ENCODE data around the gene HDGF. TPM values are rescaled to one million over a fixed set of nuclear protein-coding genes. Genes with fewer than 3 reads are reported as not detected.

Gene HDGF
- 131 TPM for total RNA-seq
- long read RNA-seq, transcript HDGF-201 (6 exons, 2,380 nt), result major isoform, 205 of 271 reads
- long read RNA-seq, partial matches to known transcripts, result 55 of 271 reads
- long read RNA-seq, other reads (novel, unspliced or antisense), result 10 of 271 reads

GRCh38 chr1:156751451-156751756 is at the start of gene HDGF:
Gene HDGF, minus strand, starts transcription at chr1:156751675. Its CDS starts 246 bp downstream, at chr1:156751429.
- intact Hi-C loops (cut with DNase I), result no loop called here
- no peak for DNase-seq (ENCODE audit: low spot score)

DNA sequence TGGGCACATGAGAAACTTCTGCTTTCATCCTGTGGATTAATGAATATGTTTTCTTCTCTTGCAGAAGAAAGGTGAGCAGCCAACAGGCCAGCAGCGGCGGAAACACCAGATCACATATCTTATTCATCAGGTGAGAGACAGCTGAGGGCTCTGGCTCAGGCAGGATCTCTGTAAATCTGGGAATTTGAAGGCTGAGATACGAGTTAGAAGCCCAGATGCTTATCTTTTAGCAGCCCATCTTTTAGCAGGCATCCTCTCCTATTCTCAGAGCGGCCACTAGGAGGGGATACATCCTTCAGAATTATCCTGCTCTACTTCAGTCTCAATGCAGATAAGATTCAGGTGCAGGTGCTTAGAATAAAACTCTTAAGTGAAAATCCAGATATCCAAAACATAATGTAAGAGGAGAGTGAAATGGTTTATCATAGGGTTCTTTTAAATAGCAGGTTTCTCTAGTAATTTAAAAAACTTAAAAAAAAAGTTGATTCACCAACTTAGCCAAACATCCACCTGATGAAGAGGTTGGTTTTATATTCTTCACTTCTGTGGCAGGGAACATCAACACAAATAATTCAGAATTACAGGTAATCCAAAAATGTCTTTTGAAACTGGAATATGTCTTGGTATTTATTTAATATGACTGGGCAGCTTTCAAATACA is 45.9 kb upstream of the HDGF start:
- no peak for DNase-seq (ENCODE audit: low spot score)
- intact Hi-C loops (cut with DNase I), result loop anchor here (2.0 to 5.0 kb wide), 2 partner anchors 90 to 129 kb away; no protein-coding TSS in a partner anchor

DNA sequence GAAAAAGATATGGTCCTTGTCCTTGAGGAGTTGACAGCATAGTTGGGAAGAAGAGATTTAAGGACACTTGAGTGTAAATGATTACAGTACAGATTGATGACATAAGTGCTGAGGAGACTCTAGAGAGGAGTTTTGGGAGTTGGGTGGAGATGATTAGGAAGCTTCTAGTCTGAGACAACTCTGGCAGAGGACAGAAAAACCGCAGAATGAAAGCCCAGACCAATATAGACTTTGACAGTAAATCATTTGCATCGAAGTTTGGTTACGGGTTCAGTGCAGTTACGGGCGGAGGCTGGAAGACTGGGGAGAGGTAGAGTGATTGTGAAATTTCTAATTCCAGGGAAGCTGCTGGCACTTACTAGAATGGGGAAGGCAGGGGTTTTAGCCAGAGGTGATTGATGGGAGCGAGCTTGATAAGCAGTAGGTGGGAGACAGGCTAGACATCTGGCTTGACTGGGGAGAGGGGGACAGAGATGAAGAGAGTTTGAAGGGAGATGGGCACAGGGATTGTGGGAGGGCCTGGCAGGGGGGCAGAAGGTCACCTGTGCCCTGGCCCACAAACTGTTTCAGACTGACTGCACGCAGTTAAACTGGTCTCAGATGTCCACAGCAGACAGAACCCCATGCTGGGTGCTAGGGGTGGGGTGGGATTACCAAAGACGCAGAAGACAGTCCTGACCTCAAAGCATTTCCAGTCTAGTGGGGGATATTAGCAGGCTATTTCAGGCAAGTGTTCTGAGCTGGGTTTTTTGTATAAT is 45.0 kb upstream of the HDGF start:
- intact Hi-C loops (cut with DNase I), result loop anchor here (2.0 to 5.0 kb wide), 2 partner anchors 91 to 130 kb away; no protein-coding TSS in a partner anchor
- no peak for DNase-seq (ENCODE audit: low spot score)

GRCh38 chr1:156795787-156796186 is 44.3 kb upstream of the HDGF start:
- DNase-seq (ENCODE audit: low spot score), result no peak
- intact Hi-C loops (cut with DNase I), result loop anchor here (2.0 to 5.0 kb wide), 2 partner anchors 92 to 131 kb away; no protein-coding TSS in a partner anchor

- no peak for DNase-seq (ENCODE audit: low spot score)
- intact Hi-C loops (cut with DNase I), result loop anchor here (5.0 kb wide), 1 partner anchor 92 kb away; no protein-coding TSS in a partner anchor
Measured at GRCh38 chr1:156795374-156795733, 43.9 kb upstream of the HDGF start.

DNA sequence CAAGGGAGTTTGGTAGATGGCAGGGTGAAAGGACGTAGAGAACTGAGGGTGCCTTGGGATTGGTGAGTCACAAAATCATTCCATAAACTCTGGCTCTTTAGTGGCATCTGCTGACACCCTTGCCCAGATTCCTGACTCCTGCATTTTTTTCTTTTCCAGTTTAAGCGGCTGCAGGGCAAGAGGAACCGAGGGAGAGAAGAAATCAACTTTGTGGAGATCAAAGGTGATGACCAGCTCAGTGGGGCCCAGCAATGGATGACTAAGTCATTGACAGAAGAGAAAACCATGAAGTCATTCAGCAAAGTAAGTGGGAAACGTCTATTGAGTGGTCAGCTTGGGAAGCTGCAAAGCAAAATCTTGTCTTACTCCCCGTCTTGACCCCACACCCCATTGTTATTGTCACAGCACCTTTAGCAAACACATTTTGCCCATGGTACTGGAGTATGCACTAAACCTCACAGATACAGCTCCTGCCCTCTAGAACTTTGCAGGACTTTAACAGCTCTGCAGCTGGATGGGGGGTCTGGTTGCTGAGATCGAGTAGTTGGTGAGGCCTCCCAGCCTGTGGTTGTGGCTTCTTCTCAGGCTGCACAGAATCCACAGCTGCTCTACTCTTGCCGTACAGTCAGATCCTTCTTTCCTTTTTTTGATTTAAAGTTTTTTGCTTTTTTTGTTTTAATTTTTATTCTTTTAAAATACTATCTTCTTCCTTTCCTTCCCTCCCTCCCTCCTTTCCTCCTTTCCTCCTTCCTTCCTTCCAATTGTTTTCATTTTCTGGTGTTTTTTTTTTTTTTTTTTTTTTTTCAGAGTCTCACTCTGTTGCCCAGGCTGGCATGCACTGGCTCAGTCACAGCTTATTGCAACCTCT is 43.3 kb upstream of the HDGF start:
- no peak for DNase-seq (ENCODE audit: low spot score)
- intact Hi-C loops (cut with DNase I), result loop anchor here (5.0 kb wide), 1 partner anchor 93 kb away; no protein-coding TSS in a partner anchor

GRCh38 chr1:156789621-156790318 is 38.3 kb upstream of the HDGF start:
- intact Hi-C loops (cut with DNase I), result no loop called here

GRCh38 chr1:156788136-156788535 is 36.7 kb upstream of the HDGF start:
- DNase-seq (ENCODE audit: low spot score), result no peak
- intact Hi-C loops (cut with DNase I), result no loop called here

More at GRCh38 chr1:156789621-156790318, 38.3 kb upstream of the HDGF start:
- DNase-seq (ENCODE audit: low spot score), result peak; percentile 35

DNA sequence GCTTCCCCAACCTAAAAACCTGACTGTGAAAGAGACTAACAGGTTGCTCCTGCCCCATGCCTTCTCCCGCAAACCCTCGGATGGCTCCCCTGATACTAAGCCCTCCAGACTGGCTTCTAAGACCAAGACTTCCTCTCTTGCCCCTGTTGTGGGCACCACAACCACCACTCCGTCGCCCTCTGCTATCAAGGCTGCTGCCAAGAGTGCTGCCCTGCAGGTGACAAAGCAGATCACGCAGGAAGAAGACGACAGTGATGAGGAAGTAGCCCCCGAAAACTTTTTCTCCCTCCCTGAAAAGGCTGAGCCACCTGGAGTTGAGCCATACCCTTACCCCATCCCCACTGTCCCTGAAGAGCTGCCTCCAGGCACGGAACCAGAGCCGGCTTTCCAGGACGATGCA is 35.2 kb upstream of the HDGF start:
- DNase-seq (ENCODE audit: low spot score), result no peak
- intact Hi-C loops (cut with DNase I), result no loop called here

- intact Hi-C loops (cut with DNase I), result no loop called here
- DNase-seq (ENCODE audit: low spot score), result no peak
Measured at GRCh38 chr1:156785458-156785857, 34.0 kb upstream of the HDGF start.

- intact Hi-C loops (cut with DNase I), result no loop called here
- no peak for DNase-seq (ENCODE audit: low spot score)
Measured at GRCh38 chr1:156781585-156782186, 30.2 kb upstream of the HDGF start.

GRCh38 chr1:156777573-156777972 is 26.1 kb upstream of the HDGF start:
- DNase-seq (ENCODE audit: low spot score), result no peak
- intact Hi-C loops (cut with DNase I), result no loop called here

DNA sequence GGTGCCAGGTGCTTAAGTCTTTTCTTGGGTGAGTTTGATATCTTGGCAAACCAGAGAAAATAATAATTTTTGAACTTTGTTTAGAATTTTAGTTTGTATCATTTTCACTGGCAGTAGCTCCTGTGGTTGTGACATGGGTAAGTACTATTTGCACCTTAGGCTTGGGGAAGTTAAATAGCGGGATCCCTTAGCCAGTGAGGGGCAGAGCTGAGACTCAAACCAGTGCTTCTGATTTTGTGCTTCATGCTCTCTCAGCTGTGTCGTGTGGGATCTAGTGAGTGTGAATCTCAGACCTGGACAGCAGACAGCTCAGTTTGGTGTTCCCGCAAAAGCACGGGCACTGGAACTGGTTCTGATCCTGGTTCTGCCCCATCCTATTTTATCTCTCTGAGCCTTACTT is 25.5 kb upstream of the HDGF start:
- intact Hi-C loops (cut with DNase I), result no loop called here

DNA sequence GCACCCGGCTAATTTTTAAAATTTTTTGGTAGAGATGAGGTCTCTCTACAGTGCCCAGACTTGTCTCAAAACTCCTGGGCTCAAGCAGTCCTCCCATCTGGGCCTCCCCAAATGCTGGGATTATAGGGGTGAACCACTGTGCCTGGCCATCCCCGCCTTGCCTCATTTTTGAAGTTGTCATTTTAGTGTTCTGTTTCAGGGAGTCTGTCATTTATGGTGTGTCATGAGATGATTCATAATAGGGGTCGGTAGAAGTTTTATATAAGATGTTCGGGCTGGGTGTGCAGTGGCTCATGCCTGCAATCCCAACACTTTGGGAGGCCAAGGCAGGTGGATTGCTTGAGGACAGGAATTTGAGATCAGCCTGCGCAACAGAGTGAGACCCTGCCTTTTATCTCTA is 24.3 kb upstream of the HDGF start:
- intact Hi-C loops (cut with DNase I), result no loop called here
- DNase-seq (ENCODE audit: low spot score), result no peak

More for the DNA sequence above, 25.5 kb upstream of the HDGF start:
- DNase-seq (ENCODE audit: low spot score), result no peak

DNA sequence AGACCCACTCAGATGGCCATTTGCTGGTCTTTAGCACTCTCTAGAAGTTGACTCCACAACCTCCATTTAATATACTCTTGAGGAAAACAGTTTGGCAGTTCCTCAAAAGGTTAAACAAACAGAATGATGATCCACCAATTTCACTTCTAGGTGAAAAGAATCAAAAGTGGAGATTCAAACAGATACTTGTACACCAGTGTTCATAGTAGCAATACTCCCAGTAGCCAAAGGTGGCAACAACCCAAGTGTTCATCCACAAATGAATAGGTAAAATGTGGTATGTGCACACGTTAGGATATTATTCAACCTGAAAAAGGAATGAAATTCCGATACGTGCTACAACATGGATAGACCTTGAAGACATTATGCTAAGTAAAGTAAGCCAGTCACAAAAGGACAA is 22.1 kb upstream of the HDGF start:
- DNase-seq (ENCODE audit: low spot score), result no peak
- intact Hi-C loops (cut with DNase I), result no loop called here

DNA sequence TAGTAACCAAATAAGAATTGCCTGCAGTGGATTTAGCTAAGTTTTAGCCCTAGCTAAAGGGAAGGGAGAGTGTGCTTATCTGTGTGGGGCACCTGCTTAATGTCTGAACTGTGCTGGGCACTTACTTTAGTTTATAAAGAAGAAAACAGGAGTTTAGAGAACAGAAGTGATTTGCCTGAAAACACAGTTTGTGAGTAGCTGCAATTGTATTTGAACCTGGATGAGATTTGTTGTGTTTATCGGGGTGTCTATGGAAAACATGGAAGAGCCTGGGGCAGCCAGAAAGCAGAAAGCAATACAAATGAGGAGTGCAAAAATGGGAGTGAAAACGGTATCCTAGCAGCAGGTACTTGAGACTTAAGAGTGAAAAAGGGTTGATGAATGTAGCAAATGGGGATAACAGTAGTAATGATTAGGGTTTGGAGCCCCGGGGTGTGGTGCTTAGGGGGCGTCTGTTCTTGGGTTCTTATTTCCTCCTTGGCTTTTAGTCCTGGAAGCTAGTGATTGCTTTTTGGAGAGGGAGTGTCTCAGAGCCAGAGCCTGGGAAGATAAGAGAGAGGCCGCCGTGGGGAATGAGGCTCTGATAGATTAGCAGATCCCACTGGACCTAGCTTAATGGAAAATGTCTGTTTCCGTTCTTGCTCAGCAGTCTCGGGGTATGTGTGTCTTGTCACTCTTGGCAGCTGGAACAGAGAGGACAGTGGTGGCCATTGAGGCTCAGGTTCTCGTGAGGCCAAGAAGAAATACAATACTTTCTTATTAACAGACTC is 21.4 kb upstream of the HDGF start:
- intact Hi-C loops (cut with DNase I), result no loop called here
- no peak for DNase-seq (ENCODE audit: low spot score)

- DNase-seq (ENCODE audit: low spot score), result no peak
- intact Hi-C loops (cut with DNase I), result no loop called here
Measured at GRCh38 chr1:156772222-156772621, 20.7 kb upstream of the HDGF start.

All from cardiac septum (tissue), 1 donor.